ENCODE results near the gene KANSL1. TPM values are rescaled to one million over a fixed set of nuclear protein-coding genes. Genes with fewer than 3 reads are reported as not detected.

KANSL1 gene
- total and polyA plus RNA-seq, 2 experiments from 2014 or later = 49.0 to 206 TPM

- DNase-seq (ENCODE audit: low spot score) (no peak), ATAC-seq (no peak)
- no peak overlapping the region for H2AFZ ChIP-seq
- no peak overlapping the region for H3K27ac ChIP-seq (ENCODE audit: low read depth)
- TF ChIP-seq ETS1 (IDR thresholded peaks at IDR 0.05) = no peak
- TF ChIP-seq POLR2AphosphoS5 (IDR thresholded peaks at IDR 0.05; ENCODE audit: low read depth) = no peak
- no peak for TF ChIP-seq STAT1 (IDR thresholded peaks at IDR 0.05; ENCODE audit: unreplicated experiment)
- no peaks in the 10 kb centered on the region for H3K36me3 ChIP-seq (ENCODE audit: insufficient read depth)
- no peak overlapping the region for H3K4me2 ChIP-seq
- H3K27me3 Mint-ChIP-seq (ENCODE audit: insufficient read depth, low read depth, poor library complexity) = peaks cover 12% of the 10 kb centered on the region
- H3K4me3 ChIP-seq = no peak overlapping the region
- no peak overlapping the region for H3K4me3 Mint-ChIP-seq
- no peaks in the 10 kb centered on the region for H3K36me3 Mint-ChIP-seq (ENCODE audit: low read depth)
- H3K27ac Mint-ChIP-seq = no peak overlapping the region
- no peaks in the 10 kb centered on the region for H3K79me2 ChIP-seq (replicated peaks; ENCODE audit: insufficient read depth)
- peaks cover 5% of the 10 kb centered on the region for H3K4me1 Mint-ChIP-seq
- no peaks in the 10 kb centered on the region for H3K9me3 Mint-ChIP-seq
- H3F3A ChIP-seq (replicated peaks; ENCODE audit: low read depth) = no peaks in the 10 kb centered on the region
- H3K27me3 ChIP-seq (ENCODE audit: insufficient read depth) = no peaks in the 10 kb centered on the region
- no peaks in the 10 kb centered on the region for H3K9me2 ChIP-seq (ENCODE audit: insufficient read depth)
- H3K4me1 ChIP-seq (ENCODE audit: insufficient read depth) = no peaks in the 10 kb centered on the region; the same call in 1 of the 2 replicates
- no peaks in the 10 kb centered on the region for H4K20me1 ChIP-seq (replicated peaks; ENCODE audit: insufficient read depth)
Observed at GRCh38 chr17:45997166-45997565, 196.1 kb downstream of the KANSL1 start.

- TF ChIP-seq ZNF462 (CRISPR knock-in tag; IDR thresholded peaks at IDR 0.05) = no peak
- no peak for TF ChIP-seq POLR2AphosphoS5 (IDR thresholded peaks at IDR 0.05; ENCODE audit: low read depth)
- no peak for TF ChIP-seq ZNF331 (CRISPR knock-in tag; IDR thresholded peaks at IDR 0.05; ENCODE audit: low read depth)
- TF ChIP-seq ETS1 (IDR thresholded peaks at IDR 0.05) = no peak
- TF ChIP-seq EZH2 (IDR thresholded peaks at IDR 0.05; ENCODE audit: low read depth, unreplicated experiment) = no peak
- TF ChIP-seq JUNB (IDR thresholded peaks at IDR 0.05; ENCODE audit: unreplicated experiment) = no peak
- TF ChIP-seq CTCF (conservative IDR thresholded peaks at IDR 0.05; ENCODE audit: low read depth in 2 of 2) = 0 out of 4 replicates have a peak, but pooled peaks of 1 of the 2 experiments have one; percentile 11
- Histone ChIP-seq H3K27me3 (ENCODE audit: insufficient read depth) (no peaks in the 10 kb centered on the region), H3K4me3 (no peak overlapping the region), H3K79me2 (replicated peaks; ENCODE audit: insufficient read depth) (no peaks in the 10 kb centered on the region), H3K4me1 (ENCODE audit: insufficient read depth) (no peaks in the 10 kb centered on the region; the same call in 1 of the 2 replicates), H3K9me2 (ENCODE audit: insufficient read depth) (no peaks in the 10 kb centered on the region), H3K36me3 (ENCODE audit: insufficient read depth) (no peaks in the 10 kb centered on the region), H2AFZ (no peak overlapping the region), H3F3A (replicated peaks; ENCODE audit: low read depth) (no peaks in the 10 kb centered on the region), H3K4me2 (no peak overlapping the region), H3K27ac (ENCODE audit: low read depth) (no peak overlapping the region), H4K20me1 (replicated peaks; ENCODE audit: insufficient read depth) (no peaks in the 10 kb centered on the region)
- ATAC-seq (no peak), DNase-seq (ENCODE audit: low spot score) (no peak)
- Mint-ChIP-seq H3K9me3 (no peaks in the 10 kb centered on the region), H3K27me3 (ENCODE audit: insufficient read depth, low read depth, poor library complexity) (peaks cover 9% of the 10 kb centered on the region), H3K27ac (no peak overlapping the region), H3K4me1 (peaks cover 5% of the 10 kb centered on the region), H3K36me3 (ENCODE audit: low read depth) (no peaks in the 10 kb centered on the region), H3K4me3 (no peak overlapping the region)
Observed at GRCh38 chr17:45996282-45996937, 196.8 kb downstream of the KANSL1 start.
